Activated CD4-positive, CD25-positive, alpha-beta regulatory T cell treated with anti-CD3 and anti-CD28 coated beads, Interleukin-2, amount 50 U/mL, for 72 hours (primary cell): ENCODE measurements around the gene ZSCAN20.

ENCODE experiments used
- DNase-seq: peaks from one replicate; pipeline ENCODE4 v3.0.0; 2021

The ZSCAN20 gene

DNA sequence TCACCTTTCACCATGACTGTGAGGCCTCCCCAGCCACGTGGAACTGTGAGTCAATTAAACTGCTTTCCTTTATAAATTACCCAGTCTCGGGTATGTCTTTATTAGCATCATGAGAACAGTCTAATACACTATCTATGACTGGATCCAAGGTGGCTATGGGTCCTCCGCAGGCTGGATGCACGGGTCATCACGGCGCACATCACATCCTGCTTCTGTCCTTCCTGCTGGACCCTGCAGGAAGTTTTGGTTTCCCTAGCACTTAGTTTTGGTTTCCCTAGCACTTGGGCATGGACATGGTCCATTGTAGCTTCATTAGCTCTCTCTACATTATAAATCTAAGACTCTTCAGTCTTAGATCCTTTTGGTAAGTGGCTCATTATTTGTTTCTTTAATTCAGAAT is 27.3 kb upstream of the ZSCAN20 start:
- DNase-seq, result no peak

DNA sequence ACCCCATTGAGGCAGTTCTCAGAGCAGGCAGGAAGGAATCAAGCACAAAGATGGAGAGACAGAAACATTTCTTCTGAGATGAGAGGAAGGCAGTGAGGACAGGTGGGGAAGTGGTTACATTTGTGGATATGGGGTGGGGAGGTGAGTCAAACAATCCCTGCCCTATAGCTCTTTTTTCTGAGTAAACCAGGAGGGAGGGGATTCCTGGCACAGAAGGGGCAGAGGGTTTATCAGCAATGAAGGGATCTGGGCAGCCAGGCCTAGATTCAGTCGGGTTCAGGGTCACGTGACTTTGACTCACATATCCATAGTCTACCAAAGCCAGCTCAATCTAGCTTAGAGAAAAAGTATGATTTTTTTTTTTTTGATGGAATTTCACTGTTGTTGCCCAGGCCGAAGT is 25.9 kb upstream of the ZSCAN20 start:
- DNase-seq, result no peak

DNA sequence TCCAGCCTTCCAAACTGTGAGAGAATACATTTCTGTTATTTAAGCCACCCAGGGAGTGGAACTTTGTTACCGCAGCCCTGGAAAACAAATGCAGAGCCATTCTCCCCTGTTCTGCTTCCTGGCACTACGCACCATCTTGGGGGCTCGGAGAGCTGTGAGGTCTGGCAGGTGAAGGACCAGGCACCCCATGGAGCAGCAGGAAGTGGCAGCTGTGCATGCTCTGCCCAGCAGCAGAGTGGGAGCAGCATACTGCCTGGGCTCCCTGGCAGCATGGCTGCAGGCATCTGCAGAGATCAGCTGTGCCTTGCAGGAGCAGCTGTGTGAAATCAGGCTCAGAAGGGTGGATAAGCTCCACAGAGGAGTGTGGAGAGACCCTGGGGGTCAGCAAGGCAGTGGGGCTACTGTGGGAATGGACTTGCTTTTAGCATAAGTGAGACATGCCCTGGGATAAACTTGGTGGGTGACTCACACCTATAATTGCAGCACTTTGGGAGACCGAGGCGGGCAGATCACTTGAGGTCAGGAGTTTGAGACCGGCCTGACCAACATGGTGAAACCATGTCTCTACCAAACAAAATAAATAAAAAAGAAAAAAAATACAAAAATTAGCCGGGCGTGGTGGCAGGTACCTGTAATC is 17.7 kb upstream of the ZSCAN20 start:
- DNase-seq, result no peak

DNA sequence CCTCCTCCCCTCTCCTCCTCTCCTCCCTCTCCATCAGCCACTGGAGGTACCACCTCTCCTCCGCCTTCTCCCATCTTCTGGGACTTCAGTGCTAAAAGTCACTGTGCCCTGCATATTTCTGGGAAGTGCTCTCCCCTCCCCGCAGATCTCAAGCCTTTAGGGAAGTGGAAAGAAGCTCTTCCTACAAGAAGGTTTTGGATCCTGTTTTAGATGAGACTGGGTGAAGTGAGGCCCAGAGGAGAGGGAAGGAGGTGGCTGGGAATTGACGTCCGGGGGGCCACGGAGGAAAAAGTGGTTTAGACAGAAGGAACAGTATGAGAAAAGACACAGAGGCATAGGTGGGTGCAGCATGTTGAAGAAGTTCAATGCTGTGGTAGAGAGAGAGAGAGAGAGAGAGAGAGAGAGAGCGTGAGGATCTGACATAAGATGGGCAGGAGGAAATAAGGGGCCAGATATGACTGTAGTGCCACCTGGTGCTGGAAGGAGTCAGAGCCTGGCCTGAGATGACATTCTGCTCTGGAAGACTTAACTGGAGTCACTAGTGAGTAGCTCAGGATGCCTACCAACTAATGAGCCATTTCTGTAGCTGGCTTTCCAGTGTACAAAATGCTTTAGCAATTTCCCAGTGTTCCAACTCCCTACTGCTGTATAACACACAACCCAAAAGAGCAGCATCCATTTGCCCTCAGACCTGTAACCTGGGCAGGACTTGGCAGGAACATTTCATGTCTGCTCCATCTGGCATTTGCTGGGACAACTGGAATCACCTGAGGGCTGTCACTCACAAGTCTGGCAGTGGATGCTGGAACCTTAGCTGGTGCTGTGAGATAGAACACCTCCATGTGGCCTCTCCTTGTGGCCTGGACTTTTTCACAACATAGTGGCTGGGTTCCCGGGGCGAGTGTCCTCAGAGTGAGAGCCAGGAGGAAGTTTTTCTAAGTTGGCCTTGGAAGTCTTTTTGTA is 16.6 kb upstream of the ZSCAN20 start:
- no peak for DNase-seq

DNA sequence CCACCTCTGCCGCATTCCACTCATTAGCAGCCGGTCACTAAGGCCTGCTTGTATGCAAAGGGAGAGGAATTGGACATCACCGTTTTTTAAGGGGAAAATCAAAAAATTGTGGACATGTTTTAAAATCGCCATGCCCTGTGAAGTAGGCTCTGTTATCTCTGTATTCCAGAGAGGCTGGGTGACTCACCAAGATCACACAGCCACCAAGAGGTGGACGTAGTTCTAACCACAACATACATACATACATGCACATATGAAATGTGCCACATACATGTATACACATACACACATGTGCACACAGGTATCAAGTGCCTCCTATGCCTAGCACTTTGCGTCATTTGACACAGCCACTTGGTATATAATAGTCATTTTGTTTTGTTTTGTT is 16.0 kb upstream of the ZSCAN20 start:
- DNase-seq, result no peak

DNA sequence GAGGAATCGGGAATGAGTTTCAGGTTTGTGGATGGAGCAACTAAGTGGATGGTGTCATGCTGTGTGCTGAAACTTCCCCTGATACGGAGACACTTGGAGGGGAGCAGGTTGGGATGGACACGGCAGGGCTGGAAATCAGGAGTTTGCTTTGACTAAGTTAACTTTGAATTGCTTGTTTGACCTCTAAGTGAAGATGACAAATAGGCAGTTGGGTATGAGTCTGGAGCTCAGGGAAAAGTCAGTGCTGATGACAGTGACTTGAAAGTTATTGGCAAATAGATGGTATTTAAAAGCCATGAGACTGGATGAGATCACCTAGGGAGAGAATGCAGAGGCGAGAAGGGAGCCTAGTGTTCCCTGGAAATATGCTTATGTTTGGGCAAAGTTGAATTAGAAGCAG is 12.8 kb upstream of the ZSCAN20 start:
- no peak for DNase-seq

DNA sequence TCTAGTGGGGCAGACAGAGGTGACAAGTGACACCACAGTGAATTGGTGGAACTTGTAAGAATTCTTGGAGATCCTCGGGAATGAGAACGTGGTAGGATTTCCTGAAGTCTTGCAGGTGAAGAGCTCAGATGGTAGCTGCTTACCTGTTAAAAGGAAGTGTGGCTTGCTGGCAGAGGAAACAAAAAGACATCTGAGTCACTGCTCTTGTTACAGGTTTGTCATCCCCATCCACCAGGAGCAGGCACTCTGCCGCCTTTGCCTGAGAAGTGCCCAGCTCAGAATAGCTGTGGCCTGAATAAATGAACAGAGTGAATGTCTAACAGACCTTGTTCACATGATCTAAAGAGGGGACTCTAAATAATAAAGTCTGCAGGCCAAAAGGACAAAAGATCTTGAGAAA is 12.3 kb upstream of the ZSCAN20 start:
- DNase-seq, result no peak

DNA sequence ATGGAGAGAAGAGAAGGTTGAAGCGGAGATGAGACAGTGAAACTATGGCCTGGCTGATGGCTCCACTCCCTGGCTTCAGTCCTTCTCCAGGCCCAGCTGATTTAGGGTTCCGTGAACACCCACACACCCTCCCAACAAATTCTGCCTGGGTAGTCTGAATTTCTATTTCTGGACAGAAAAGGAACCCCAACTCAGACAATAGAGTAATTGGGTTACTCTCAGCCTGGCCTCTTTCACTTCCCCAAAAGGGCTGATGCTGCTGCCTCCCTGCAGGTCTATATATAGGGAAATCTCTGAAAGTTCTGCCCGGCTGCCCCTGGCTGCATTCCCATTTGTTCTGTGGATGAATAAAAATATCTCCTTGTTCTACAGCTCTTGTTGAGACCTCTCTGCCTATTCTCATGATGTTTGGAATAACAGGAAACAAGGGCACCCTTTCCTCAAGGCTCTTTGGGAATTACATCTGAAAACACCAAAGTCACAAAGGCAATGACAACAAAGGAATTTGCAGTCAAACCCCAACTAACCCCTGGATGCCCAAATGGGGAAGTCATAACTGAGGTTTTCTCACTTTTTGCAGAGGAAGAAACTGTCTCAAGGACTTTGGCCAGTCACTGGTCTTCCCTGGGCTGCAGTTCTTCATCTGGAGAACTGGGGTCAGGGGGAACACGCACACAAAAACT is 11.4 kb upstream of the ZSCAN20 start:
- DNase-seq, result no peak

DNA sequence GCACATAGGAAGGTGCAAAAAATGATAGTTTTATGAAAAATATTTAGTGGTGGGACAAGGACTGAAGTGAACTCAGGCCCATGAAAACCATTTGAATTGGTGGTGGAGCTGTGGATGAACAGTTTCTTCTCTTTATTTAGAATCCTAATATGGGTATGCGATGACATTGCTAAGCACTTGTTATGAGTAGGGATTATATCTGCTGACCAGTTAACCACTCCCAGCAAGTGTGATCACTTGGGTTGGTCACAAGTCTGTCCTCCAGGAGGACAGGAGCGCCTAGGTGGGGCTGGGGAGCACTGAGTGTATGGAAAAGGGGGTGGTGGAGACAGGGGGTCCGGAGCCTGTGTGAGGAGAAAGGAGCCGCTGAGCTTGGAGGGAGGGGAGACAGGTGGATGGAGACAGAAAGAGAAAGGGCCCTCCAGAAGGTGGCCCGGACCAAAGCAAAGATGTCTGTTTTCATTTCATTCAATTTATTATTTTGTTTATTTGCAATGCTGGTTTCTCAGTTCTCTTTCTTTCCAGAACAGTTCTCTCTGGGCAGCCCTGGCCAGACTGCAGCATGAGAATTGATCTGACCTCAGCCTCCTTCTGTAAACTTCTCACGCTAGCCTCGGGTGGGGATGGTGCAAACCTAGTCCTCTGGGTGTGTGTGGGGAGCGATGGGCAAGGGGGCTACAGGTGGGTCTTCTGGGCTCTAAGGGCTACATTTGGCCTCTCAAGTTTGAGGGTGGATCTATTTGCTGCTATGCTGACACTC is 9.9 kb upstream of the ZSCAN20 start:
- no peak for DNase-seq

DNA sequence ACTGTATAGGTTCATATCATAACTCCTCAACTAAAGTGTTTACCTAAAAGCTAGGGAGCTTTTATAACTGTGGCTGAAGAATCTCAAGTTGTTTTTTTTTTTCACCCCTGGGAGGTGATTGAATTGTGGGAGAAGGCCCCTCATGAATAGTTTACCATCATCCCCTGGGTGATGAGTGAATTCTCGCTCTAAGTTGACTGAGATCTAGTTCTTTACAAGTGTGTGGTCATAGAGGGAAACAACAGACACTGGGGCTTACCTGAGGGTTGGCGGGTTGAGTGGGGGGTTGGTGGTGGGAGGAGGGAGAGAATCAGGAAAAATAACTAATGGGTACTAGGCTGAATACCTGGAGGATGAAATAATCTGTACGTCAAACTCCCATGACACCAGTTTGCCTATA is 7.9 kb upstream of the ZSCAN20 start:
- DNase-seq, result no peak

DNA sequence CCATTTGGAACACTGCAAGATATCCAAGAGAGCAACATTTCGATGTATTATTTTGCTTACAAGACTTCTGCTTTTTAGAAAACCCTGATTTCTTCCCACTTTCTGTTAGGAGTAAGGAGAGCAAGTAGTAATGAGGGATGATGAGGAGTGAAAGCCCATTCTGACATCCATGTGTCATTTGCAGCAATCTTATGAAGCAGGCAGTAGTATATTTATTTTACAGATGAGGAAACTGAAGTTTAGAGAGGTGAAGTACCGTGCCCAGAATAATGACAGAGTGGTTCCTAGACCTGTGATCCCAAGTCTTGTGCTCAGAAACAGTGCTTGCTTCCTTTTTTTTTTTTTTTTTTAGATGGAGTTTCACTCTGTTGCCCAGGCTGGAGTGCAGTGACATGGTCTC is 7.1 kb upstream of the ZSCAN20 start:
- DNase-seq, result no peak

DNA sequence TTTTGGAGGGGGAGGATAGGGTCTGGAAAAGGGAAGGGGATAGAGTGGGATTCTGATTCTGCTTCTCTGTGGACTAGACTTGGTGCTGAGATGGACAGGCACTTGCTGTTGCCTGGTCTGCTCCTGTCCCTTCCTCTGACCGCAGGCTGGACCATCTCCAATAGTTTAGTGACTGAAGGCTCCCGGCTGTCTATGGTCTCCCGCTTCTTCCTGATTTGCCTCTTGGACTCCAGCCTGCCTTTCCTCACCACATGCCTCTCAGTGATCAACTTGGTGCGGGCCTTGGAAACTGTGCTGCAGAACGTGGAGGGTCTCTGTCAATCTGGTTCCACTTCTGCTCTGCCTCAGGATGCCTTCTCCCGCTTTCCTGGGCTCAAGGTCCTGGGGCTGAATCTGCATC is 6.3 kb upstream of the ZSCAN20 start:
- DNase-seq, result no peak

DNA sequence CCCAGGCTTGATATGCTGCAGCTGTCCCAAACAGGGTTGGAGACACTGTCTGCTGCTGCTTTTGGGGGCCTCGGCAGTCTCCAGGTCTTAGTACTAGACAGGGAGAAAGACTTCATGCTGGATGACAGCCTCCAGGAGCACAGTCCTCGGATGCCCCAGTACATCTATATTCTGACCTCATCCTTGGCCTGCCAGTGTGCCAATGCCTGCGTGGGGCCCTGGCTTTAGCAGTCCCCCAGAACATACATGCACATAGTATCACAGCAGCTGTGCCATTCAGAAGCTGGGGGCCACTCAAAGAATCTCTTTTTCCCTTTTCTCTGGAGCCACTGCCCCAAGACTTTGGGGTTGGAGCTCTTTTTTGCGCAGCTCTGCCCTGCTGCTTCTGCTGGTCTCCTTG is 4.4 kb upstream of the ZSCAN20 start:
- no peak for DNase-seq

DNA sequence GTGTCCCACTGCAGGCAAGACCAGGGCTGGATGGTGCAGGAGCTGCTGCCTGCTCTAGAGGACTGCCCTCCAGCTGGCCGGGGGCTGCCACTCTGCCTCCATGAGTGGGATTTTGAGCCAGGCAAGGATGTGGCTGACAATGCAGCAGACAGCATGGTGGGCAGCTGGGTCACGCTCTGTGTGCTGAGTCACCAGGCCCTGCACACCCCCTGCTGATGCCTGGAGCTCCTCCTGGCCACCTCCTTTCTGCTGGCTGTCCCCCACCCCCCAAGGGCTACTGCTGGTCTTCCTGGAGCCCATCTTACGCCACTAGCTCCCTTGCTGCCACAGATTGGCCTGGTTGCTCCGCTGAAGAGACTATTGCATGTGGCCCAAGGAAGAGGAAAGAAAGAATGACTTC is 3.9 kb upstream of the ZSCAN20 start:
- DNase-seq, result no peak

DNA sequence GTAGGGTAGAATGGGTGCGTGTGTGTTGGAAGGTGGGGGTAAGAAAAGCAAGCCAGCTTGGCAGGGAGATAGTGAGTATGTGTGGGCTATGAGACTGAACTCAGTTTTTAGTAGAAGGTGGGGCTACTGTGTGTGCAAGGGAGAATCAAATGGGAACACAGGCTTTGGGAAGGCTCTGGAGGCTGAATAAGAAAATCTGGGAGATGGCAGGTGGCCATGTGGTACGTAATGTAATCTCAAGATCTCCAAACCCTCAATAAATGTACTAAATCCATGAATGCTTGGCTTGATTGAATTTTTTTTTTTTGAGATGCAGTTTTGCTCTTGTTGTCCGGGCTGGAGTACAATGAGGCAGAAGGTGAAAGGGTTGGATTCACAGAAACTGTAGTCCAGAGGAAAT is 3.5 kb upstream of the ZSCAN20 start:
- DNase-seq, result no peak

DNA sequence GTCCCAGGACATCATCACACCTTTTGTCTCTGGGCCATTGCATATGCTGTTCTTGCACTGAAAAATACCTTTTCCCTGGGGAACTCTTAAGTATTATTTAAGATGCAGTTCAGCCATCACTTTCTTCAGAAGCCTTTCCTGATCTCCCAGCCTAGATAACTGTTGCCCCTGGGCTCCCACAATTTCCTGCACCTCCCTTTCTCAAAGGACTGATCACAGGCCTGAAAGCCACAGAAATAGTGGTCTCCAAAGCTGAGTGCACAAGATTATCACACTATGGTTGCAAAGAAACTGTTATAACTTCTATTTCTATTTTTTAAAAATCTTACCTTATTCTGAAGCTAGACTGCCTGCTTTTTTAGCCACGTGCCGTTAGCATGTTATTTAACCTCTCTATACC is 2.8 kb upstream of the ZSCAN20 start:
- DNase-seq, result no peak

DNA sequence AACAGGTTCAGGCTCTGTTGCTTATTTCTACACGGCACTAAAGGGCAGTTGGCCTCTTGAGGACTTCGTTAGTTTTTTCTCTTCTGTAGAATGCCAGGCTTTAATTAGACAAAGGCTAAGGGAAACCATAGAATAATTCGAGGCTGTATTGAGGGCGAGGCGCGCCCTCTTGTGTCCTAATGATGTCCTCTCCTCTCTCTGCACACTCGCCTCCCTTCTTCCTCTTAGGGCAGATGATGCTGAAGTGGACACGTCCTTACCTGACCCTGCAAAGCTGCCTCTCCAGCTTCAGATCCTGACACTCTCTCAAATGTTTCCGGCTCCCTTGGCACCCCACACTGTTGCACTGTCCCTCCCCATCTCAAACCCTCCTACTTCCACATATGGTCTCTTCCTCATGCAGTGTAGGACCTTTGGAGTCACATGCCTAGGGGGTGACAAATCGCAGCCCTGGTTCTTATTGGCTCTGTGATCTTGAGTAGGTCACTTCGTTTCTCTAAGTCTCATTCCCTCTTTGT is 1.9 kb upstream of the ZSCAN20 start:
- peak; percentile 39 for DNase-seq

DNA sequence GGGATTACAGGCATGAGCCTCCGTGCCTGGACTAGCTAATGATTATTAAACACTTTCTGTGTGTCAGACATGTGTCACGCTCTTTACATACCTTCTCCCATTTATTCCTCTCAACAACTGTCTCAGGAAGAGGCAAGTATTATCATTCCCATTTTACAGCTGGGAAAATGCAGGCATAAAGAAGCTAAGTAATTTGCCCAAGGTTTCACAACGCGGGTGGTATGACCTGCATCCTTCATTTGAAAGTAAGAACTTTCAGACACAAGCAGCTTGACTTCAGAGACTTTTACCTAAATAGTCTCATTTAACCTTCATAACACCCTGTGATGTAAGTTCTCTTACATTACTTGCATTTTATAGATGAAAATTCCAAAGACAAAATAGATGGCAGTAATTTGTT is 1.0 kb upstream of the ZSCAN20 start:
- DNase-seq, result no peak

DNA sequence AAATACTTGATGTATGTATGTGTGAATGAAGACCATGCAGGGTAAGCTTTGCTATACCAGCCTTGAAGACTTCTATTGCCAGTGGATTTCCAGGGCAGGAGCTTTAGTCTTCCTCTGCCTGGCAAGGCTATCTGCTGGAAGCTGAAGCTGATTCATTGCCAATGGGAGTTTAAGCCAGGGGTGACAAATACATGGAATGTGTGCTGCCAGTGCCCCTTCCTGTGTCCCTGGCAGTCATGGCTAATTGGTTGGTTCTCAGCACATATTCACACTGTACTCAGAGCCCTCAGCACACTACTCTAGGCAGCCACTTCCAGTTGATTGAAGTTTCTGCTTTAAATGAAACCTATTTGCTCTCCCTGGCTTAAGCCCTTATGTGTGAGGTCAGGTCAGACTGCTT is 1.5 kb downstream of the ZSCAN20 start:
- no peak for DNase-seq

DNA sequence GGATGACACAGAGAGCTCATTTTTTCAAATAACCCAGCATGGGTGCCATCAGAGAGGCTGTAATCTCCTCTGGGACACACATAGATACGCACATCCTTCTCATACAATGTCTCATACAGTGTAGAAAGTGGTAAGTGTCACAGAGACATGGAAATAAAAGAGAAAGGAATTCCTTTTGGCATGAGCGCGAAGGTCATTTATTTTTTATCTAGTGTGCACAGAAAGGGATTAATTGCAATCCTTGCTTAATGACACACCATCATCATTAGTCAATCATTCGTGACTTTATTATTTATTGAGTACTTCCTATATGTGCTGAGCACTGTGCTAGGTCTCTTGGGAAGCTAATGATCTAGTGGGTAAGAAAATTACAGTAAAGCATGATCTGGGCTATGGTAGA is 5.0 kb downstream of the ZSCAN20 start:
- no peak for DNase-seq

DNA sequence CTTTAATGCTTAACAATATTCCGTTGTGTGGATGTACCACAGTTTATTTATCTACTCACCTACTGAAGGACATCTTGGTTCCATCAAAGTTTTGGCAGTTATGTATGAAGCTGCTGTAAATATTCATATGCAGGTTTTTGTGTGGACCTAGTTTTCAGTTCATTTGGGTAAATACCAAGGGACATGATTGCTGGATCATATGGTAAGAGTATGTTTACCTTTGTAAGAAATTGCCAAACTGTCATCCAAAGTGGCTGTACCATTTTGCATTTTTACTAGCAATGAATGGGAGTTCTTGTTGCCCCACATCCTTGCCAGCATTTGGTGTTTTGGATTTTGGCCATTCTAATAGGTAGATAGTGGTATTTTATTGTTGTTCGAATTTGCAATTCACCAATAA is 10.0 kb downstream of the ZSCAN20 start:
- DNase-seq, result no peak

DNA sequence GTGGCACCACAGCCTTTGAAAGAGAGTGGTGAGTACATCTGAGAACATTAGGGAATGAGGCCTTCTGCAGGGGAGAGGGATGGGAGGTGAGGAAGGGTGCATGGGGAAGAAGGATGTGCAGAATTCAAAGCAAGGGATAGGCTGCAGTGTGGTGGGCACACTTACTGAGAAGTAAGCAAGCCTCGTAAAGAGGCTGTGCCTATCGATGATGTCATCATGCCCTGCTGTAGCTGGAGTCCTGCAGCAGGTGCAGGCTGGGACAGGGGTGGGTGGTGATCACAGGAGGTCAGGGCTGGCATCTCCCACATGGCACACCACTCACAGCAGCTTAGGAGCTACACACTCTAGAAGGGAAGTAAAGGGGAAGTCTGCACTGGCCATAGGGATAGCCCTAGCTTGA is 16.2 kb downstream of the ZSCAN20 start:
- no peak for DNase-seq

DNA sequence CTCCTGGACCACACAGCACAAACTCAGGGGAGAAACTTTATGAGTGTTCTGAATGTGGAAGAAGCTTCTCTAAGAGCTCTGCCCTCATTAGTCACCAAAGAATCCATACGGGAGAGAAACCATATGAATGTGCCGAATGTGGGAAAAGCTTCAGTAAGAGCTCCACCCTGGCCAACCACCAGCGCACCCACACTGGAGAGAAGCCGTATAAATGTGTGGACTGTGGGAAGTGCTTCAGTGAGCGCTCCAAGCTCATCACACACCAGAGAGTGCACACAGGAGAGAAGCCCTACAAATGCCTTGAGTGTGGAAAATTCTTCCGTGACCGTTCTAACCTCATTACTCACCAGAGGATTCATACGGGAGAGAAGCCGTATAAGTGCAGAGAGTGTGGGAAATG is 22.5 kb downstream of the ZSCAN20 start:
- no peak for DNase-seq
